ENCODE results near the gene UAP1.

GRCh38 chr1:162548170-162548569 is 13.4 kb upstream of the UAP1 start:
- TF ChIP-seq CTCF (IDR thresholded peaks at IDR 0.05): no peak
- no peak for TF ChIP-seq EZH2 (IDR thresholded peaks at IDR 0.05; ENCODE audit: borderline replicate concordance, insufficient read depth, low read depth, low read length, poor library complexity, severe bottlenecking)
